Endothelial cell of umbilical vein (primary cell): ENCODE measurements around the gene NPIPA2. TPM values are rescaled to one million over a fixed set of nuclear protein-coding genes. Genes with fewer than 3 reads are reported as not detected.
"Not testable (repeated sequence)": the region's sequence is repeated elsewhere in the genome, so short reads cannot be mapped to it uniquely, and the experiment has no call there.

Source experiments
- BruUV-seq: library from RNA; stranded (reverse); fragments of 400-500 nt; replicated peaks from 2 replicates; lab custom pipeline; 2021; lab: Mats Ljungman, UMichigan
- CTCF ChIA-PET: fragments of 300-600, 350-600 bp; sonication (Branson Sonifier 250); formaldehyde crosslinking; loops from one replicate; lab custom pipeline; 2021; ENCODE audit warnings: antibody characterized with exemption, inconsistent platforms; lab: Charles Lee
- POLR2A ChIA-PET: fragments of 300-600, 350-600 bp; sonication (Branson Sonifier 250); formaldehyde crosslinking; loops from one replicate; lab custom pipeline; 2021; ENCODE audit warnings: antibody characterized with exemption, inconsistent platforms; lab: Charles Lee
- DNase-seq: peaks from one replicate; pipeline ENCODE4 v3.0.0-alpha.2; 2011; ENCODE audit warnings: low read depth, low spot score
- FAIRE-seq: peaks from 2 replicates; lab custom pipeline; 2011; peaks lifted over from hg19 to GRCh38; lab: Jason Lieb, UNC
- H2AFZ ChIP-seq: 2 replicates; pipeline ENCODE4 v1.6.0; 2012; ENCODE audit warnings: low read depth, low read length, control low read depth, inconsistent platforms
- H3K27ac ChIP-seq: 2 replicates; pipeline ENCODE4 v1.5.1; 2011; ENCODE audit warnings: low read depth, mild to moderate bottlenecking, control low read depth, low read length, moderate library complexity; ENCODE audit not compliant: insufficient read depth
- H3K27me3 ChIP-seq, 2 experiments: 2 replicates each; pipeline versions ENCODE4 v1.6.0 to v1.6.1; 2011; ENCODE audit warnings: low read length in 2 of 2, mixed read lengths in 1 of 2; ENCODE audit not compliant: control insufficient read depth in 2 of 2, insufficient read depth in 2 of 2
- H3K36me3 ChIP-seq, 2 experiments: 2 replicates in 1 of 2; 3 replicates in 1 of 2; pipeline ENCODE4 v1.5.1; 2011; ENCODE audit warnings: low read length in 2 of 2, mild to moderate bottlenecking in 1 of 2, moderate library complexity in 1 of 2; ENCODE audit not compliant: control insufficient read depth in 2 of 2, insufficient read depth in 2 of 2; ENCODE audit errors: extremely low read depth in 1 of 2
- H3K4me1 ChIP-seq: 3 replicates; pipeline ENCODE4 v1.5.1; 2011; ENCODE audit warnings: mild to moderate bottlenecking, low read length; ENCODE audit not compliant: control insufficient read depth, insufficient read depth; ENCODE audit errors: extremely low read depth
- H3K4me2 ChIP-seq: 2 replicates; pipeline ENCODE4 v1.6.1; 2011; ENCODE audit warnings: low read length, control low read depth, mixed read lengths; ENCODE audit not compliant: insufficient read depth
- H3K4me3 ChIP-seq, 3 experiments: fragments of 200-600 bp in 1 of 3; sonication (generic), shearing (Covaris generic) in 1 of 3; replicated peaks in 1 of 3; 2 replicates each; pipeline ENCODE4 v1.5.1; 2011 to 2016; ENCODE audit warnings: control low read depth in 3 of 3, low read length in 3 of 3, mild to moderate bottlenecking in 2 of 3, inconsistent platforms in 1 of 3, low read depth in 1 of 3, moderate library complexity in 1 of 3; ENCODE audit not compliant: insufficient read depth in 1 of 3
- H3K79me2 ChIP-seq: 2 replicates; pipeline ENCODE4 v1.6.0; 2012; ENCODE audit warnings: low read length, inconsistent platforms; ENCODE audit not compliant: control insufficient read depth, insufficient read depth
- H3K9ac ChIP-seq: replicated peaks from 2 replicates; pipeline ENCODE3; 2011; ENCODE audit warnings: low read length, control low read depth; ENCODE audit not compliant: insufficient read depth; ENCODE audit errors: extremely low read depth
- H3K9me1 ChIP-seq: replicated peaks from 3 replicates; pipeline ENCODE4 v1.6.0; 2011; ENCODE audit warnings: mild to moderate bottlenecking, low read length; ENCODE audit not compliant: control insufficient read depth, insufficient read depth; ENCODE audit errors: extremely low read depth
- H3K9me3 ChIP-seq: replicated peaks from 2 replicates; pipeline ENCODE4 v1.5.1; 2012; ENCODE audit warnings: low read length, inconsistent platforms; ENCODE audit not compliant: control insufficient read depth, insufficient read depth
- H4K20me1 ChIP-seq: replicated peaks from 2 replicates; pipeline ENCODE3; 2011; ENCODE audit warnings: mild to moderate bottlenecking, low read length; ENCODE audit not compliant: control insufficient read depth, insufficient read depth; ENCODE audit errors: extremely low read depth
- dilution Hi-C: fragments of 300-500 bp; cut with MboI; formaldehyde crosslinking; loops from one replicate; pipeline ENCODE4 v1.15.0; 2019; ENCODE audit warnings: low sequenced_read_pairs; ENCODE audit not compliant: extremely low pct_ligation_motif_present
- intact Hi-C: fragments of 100-400 bp; cut with micrococcal nuclease; formaldehyde crosslinking; loops from one replicate; pipeline ENCODE4 v1.10.0; 2022
- polyA plus RNA-seq, 4 experiments: library from polyadenylated mRNA; depleted of rRNA in 3 of 4; stranded (reverse) in 3 of 4; unstranded in 1 of 4; fragments of >200 nt; gene quantifications; 2 replicates each; pipeline versions ENCODE4 v1.2.1 to v1.2.3, GENCODE V29; 2011 to 2012; ENCODE audit warnings: missing spikeins in 1 of 4
- total RNA-seq: library from RNA; stranded (reverse); gene quantifications from 2 replicates; pipeline ENCODE4 v1.2.3, GENCODE V29; 2021

The NPIPA2 gene
- total and polyA plus RNA-seq, 2 donors (not counting 3 experiments of a cell fraction or from before 2014, with no cell fraction given) = 1.1 to 6.9 TPM

GRCh38 chr16:14792914-14793313, 50.6 kb downstream of the NPIPA2 start:
- H3K79me2 ChIP-seq, H3K9ac ChIP-seq, dilution Hi-C loops, H3K4me1 ChIP-seq, H3K9me1 ChIP-seq, H2AFZ ChIP-seq, H3K9me3 ChIP-seq, H3K4me3 ChIP-seq, DNase-seq, H3K27ac ChIP-seq, H3K4me2 ChIP-seq, H4K20me1 ChIP-seq, FAIRE-seq, H3K36me3 ChIP-seq, CTCF ChIA-PET, POLR2A ChIA-PET, BruUV-seq, intact Hi-C loops, H3K27me3 ChIP-seq: not testable (repeated sequence)

DNA sequence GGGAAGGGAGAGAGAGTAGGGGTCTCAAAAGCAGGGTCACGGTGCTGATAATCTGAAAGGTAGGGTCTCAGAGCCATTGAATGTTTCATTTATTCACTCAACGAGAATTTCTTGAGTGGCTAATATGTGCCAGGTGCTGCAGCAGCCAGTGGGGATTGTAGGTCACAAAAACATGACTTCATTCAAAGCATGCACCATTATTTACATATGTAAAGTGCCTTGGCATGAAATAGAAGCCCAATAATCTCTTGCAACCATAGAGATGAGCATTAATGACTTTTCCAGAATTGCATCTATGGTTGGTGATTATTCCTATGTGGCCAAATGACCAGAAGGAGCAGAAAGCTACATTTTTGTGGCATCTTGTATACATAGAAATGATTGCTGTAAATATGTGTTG, 55.2 kb downstream of the NPIPA2 start:
- DNase-seq, H3K79me2 ChIP-seq, H3K9me1 ChIP-seq, H3K9me3 ChIP-seq, POLR2A ChIA-PET, H2AFZ ChIP-seq, H3K27ac ChIP-seq, H3K4me2 ChIP-seq, H3K4me1 ChIP-seq, CTCF ChIA-PET, dilution Hi-C loops, H3K9ac ChIP-seq, FAIRE-seq, H3K4me3 ChIP-seq, H3K36me3 ChIP-seq, BruUV-seq, H4K20me1 ChIP-seq, intact Hi-C loops, H3K27me3 ChIP-seq: not testable (repeated sequence)

- H3K27ac ChIP-seq, intact Hi-C loops, H3K9ac ChIP-seq, H3K4me3 ChIP-seq, CTCF ChIA-PET, H3K79me2 ChIP-seq, H3K27me3 ChIP-seq, POLR2A ChIA-PET, FAIRE-seq, H3K9me1 ChIP-seq, dilution Hi-C loops, H3K9me3 ChIP-seq, BruUV-seq, H3K4me2 ChIP-seq, DNase-seq, H3K4me1 ChIP-seq, H4K20me1 ChIP-seq, H2AFZ ChIP-seq, H3K36me3 ChIP-seq: not testable (repeated sequence)
These were observed 61.2 kb downstream of the NPIPA2 start for GRCh38 chr16:14803577-14803976.

DNA sequence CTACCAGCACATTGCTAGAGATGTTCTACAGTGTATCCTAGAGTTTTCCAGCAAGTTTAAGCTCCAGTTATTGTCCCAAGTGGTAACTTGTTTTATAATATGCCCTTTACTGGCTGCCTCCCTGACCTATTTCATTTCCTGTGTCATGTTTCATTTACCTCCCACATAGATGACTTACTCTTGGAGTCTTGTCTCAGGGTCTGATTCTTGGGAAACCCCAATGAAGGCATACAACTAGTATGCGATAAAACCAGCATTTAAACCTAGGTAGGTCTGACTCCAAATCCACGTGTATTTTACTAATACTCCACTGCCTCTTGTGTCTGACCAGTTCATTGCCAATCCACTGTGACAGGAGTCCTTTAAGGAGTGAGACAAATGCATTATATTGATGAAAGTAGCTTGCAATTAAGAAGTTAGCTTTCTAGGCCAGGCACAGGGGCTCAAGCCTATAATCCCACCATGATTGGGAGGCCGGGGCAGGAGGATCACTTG, 64.9 kb downstream of the NPIPA2 start:
- H3K4me2 ChIP-seq, H3K4me3 ChIP-seq, H3K9me3 ChIP-seq, DNase-seq, H4K20me1 ChIP-seq, H3K27ac ChIP-seq, H3K27me3 ChIP-seq, intact Hi-C loops, BruUV-seq, H3K4me1 ChIP-seq, H3K9ac ChIP-seq, H3K36me3 ChIP-seq, FAIRE-seq, POLR2A ChIA-PET, dilution Hi-C loops, H2AFZ ChIP-seq, CTCF ChIA-PET, H3K9me1 ChIP-seq, H3K79me2 ChIP-seq: not testable (repeated sequence)
